Progenitor cell of endocrine pancreas (in vitro differentiated cells): Measurements from ENCODE around the gene KAZN. TPM values are rescaled to one million over a fixed set of nuclear protein-coding genes. Genes with fewer than 3 reads are reported as not detected.
A peak's percentile ranks its signal among the peaks of the same experiment; 100 is the strongest.

ENCODE experiments used
- DNase-seq: peaks from one replicate; pipeline ENCODE4 v3.0.0; 2021; ENCODE audit warnings: low spot score; ENCODE audit not compliant: unreplicated experiment
- H3K27ac Mint-ChIP-seq: 2 replicates; pipeline ENCODE4 v1.8.0; 2021; ENCODE audit warnings: mild to moderate bottlenecking, moderate library complexity, mixed read lengths
- H3K27me3 Mint-ChIP-seq: 2 replicates; pipeline ENCODE4 v1.8.0; 2021; ENCODE audit warnings: mixed read lengths
- H3K36me3 Mint-ChIP-seq: 2 replicates; pipeline ENCODE4 v1.8.0; 2022; ENCODE audit warnings: mixed read lengths; ENCODE audit not compliant: insufficient read depth
- H3K4me1 Mint-ChIP-seq: 2 replicates; pipeline ENCODE4 v1.8.0; 2021; ENCODE audit warnings: low read depth, mixed read lengths
- H3K4me3 Mint-ChIP-seq: 2 replicates; pipeline ENCODE4 v1.8.0; 2021; ENCODE audit warnings: low read depth, mild to moderate bottlenecking, moderate library complexity, mixed read lengths
- H3K9me3 Mint-ChIP-seq: 2 replicates; pipeline ENCODE4 v1.8.0; 2021; ENCODE audit warnings: low read depth, mixed read lengths
- CTCF ChIP-seq: fragments of 200-600 bp; sonication (generic); IDR thresholded peaks from one replicate; pipeline ENCODE4 v1.5.0; 2021; ENCODE audit warnings: antibody characterized with exemption, mild to moderate bottlenecking; ENCODE audit not compliant: unreplicated experiment
- total RNA-seq: library from RNA; stranded (reverse); gene quantifications from 2 replicates; pipeline ENCODE4 v1.2.1, GENCODE V29; 2021

KAZN gene
- total RNA-seq, 1 donor from 2014 or later = 12.9 TPM

- H3K9me3 Mint-ChIP-seq = no peaks in the 10 kb centered on the region
- DNase-seq = no peak
- no peaks in the 10 kb centered on the region for H3K27me3 Mint-ChIP-seq
- no peaks in the 10 kb centered on the region for H3K36me3 Mint-ChIP-seq
- H3K4me3 Mint-ChIP-seq = no peak overlapping the region
- peak overlapping the region; percentile 17 for H3K27ac Mint-ChIP-seq
- no peak for TF ChIP-seq CTCF
- H3K4me1 Mint-ChIP-seq = peaks cover 9% of the 10 kb centered on the region
These were observed 478.9 kb downstream of the KAZN start for GRCh38 chr1:15077384-15077783.

- Mint-ChIP-seq H3K9me3 (no peaks in the 10 kb centered on the region), H3K36me3 (no peaks in the 10 kb centered on the region), H3K4me3 (no peak overlapping the region), H3K4me1 (peaks cover 9% of the 10 kb centered on the region), H3K27me3 (no peaks in the 10 kb centered on the region), H3K27ac (no peak overlapping the region)
- no peak for TF ChIP-seq CTCF
- DNase-seq = no peak
These were observed 482.0 kb downstream of the KAZN start for GRCh38 chr1:15080328-15081007.

- H3K4me1 Mint-ChIP-seq = peaks cover 9% of the 10 kb centered on the region
- DNase-seq = no peak
- no peak overlapping the region for H3K27ac Mint-ChIP-seq
- TF ChIP-seq CTCF = no peak
- H3K27me3 Mint-ChIP-seq = no peaks in the 10 kb centered on the region
- H3K36me3 Mint-ChIP-seq = no peaks in the 10 kb centered on the region
- H3K9me3 Mint-ChIP-seq = no peaks in the 10 kb centered on the region
- no peak overlapping the region for H3K4me3 Mint-ChIP-seq
These were observed 482.6 kb downstream of the KAZN start for GRCh38 chr1:15081102-15081501.

GRCh38 chr1:15083578-15083977 lies 485.1 kb downstream of the KAZN start:
- H3K4me1 Mint-ChIP-seq = peaks cover 14% of the 10 kb centered on the region
- no peak for DNase-seq
- H3K4me3 Mint-ChIP-seq = no peak overlapping the region
- no peak overlapping the region for H3K27ac Mint-ChIP-seq
- no peaks in the 10 kb centered on the region for H3K36me3 Mint-ChIP-seq
- TF ChIP-seq CTCF = no peak
- H3K9me3 Mint-ChIP-seq = no peaks in the 10 kb centered on the region
- H3K27me3 Mint-ChIP-seq = no peaks in the 10 kb centered on the region

GRCh38 chr1:15088281-15088971 lies 489.9 kb downstream of the KAZN start:
- H3K9me3 Mint-ChIP-seq = no peaks in the 10 kb centered on the region
- no peak for TF ChIP-seq CTCF
- no peak for DNase-seq
- H3K4me1 Mint-ChIP-seq = peaks cover 51% of the 10 kb centered on the region
- peak overlapping the region; percentile 99 for H3K27ac Mint-ChIP-seq
- no peaks in the 10 kb centered on the region for H3K27me3 Mint-ChIP-seq
- H3K36me3 Mint-ChIP-seq = no peaks in the 10 kb centered on the region
- H3K4me3 Mint-ChIP-seq = no peak overlapping the region
